Nephron (organoid): ENCODE data around the gene RNF19B.

Experiments used
- H3K27ac Mint-ChIP-seq, 3 experiments: 2 replicates each; pipeline ENCODE4 v1.8.0; 2020; ENCODE audit warnings: mixed read lengths in 3 of 3, mild to moderate bottlenecking in 2 of 3, moderate library complexity in 1 of 3
- H3K27me3 Mint-ChIP-seq: 2 replicates; pipeline ENCODE4 v1.8.0; 2021; ENCODE audit warnings: low read depth, mild to moderate bottlenecking, moderate library complexity, mixed read lengths
- H3K36me3 Mint-ChIP-seq: 2 replicates; pipeline ENCODE4 v1.8.0; 2020; ENCODE audit warnings: low read depth, mixed read lengths
- H3K4me1 Mint-ChIP-seq: 2 replicates; pipeline ENCODE4 v1.8.0; 2020; ENCODE audit warnings: mixed read lengths
- H3K4me3 Mint-ChIP-seq, 3 experiments: 2 replicates each; pipeline ENCODE4 v1.8.0; 2020; ENCODE audit warnings: mild to moderate bottlenecking in 3 of 3, mixed read lengths in 3 of 3, moderate library complexity in 2 of 3
- H3K9me3 Mint-ChIP-seq: 2 replicates; pipeline ENCODE4 v1.8.0; 2020; ENCODE audit warnings: mixed read lengths
- TF ChIP-seq, protein P1 (sequence below), 3 experiments: fragments of 200-600 bp; sonication (generic); IDR thresholded peaks; one replicate each; pipeline ENCODE4 v1.5.0; 2021; ENCODE audit warnings: antibody characterized with exemption in 3 of 3; ENCODE audit not compliant: unreplicated experiment in 3 of 3

RNF19B gene

DNA sequence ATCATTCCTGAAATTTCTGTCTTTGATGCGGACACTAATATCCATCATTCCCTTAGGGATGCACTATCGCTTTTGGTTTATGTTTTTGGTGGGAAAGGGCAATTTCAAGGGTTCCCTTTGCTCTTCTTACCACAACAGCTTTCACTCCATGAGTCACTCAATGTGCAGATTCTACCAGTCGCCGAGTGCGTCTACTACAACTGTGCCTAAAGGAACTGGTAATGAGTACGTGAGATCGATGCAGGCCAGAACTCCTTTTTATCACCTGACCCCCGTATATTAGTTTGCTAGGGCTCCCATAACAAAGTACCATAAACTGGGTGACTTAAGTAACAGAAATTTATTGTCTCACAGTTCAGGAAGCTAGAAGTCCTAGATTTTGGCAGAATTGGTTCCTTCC lies 35.9 kb downstream of the RNF19B start:
- Mint-ChIP-seq H3K4me3 (no peak overlapping the region), H3K27ac (no peak overlapping the region)

DNA sequence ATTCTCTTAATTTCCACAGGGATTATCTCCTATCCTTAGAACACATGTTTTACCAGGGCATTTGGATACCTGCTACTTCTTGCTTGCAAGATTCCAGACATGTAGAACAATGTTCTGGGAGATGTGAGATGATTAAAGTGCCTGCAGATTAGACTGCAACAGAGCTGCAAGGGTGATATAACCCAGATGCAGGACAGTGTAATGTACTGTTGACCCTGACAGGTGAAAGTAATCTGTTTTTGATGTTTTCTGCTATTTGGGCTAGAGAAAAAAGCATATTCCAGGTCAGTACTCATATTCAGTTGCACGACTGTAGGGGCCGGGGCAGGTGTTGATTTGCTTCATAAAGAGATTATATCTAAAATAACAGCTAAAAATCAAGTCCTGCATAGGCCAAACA lies 36.3 kb downstream of the RNF19B start:
- TF ChIP-seq, protein P1, sequence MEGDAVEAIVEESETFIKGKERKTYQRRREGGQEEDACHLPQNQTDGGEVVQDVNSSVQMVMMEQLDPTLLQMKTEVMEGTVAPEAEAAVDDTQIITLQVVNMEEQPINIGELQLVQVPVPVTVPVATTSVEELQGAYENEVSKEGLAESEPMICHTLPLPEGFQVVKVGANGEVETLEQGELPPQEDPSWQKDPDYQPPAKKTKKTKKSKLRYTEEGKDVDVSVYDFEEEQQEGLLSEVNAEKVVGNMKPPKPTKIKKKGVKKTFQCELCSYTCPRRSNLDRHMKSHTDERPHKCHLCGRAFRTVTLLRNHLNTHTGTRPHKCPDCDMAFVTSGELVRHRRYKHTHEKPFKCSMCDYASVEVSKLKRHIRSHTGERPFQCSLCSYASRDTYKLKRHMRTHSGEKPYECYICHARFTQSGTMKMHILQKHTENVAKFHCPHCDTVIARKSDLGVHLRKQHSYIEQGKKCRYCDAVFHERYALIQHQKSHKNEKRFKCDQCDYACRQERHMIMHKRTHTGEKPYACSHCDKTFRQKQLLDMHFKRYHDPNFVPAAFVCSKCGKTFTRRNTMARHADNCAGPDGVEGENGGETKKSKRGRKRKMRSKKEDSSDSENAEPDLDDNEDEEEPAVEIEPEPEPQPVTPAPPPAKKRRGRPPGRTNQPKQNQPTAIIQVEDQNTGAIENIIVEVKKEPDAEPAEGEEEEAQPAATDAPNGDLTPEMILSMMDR (IDR thresholded peaks at IDR 0.05; ENCODE audit: unreplicated experiment in 3 of 3), result no peak
- no peak overlapping the region for H3K27ac Mint-ChIP-seq

More for the DNA sequence above, 35.9 kb downstream of the RNF19B start:
- no peaks in the 10 kb centered on the region for H3K9me3 Mint-ChIP-seq
- H3K27me3 Mint-ChIP-seq, result peaks cover 25% of the 10 kb centered on the region
- no peaks in the 10 kb centered on the region for H3K36me3 Mint-ChIP-seq
- TF ChIP-seq, protein P1 (IDR thresholded peaks at IDR 0.05; ENCODE audit: unreplicated experiment in 3 of 3), result no peak
- H3K4me1 Mint-ChIP-seq, result peaks cover 29% of the 10 kb centered on the region

DNA sequence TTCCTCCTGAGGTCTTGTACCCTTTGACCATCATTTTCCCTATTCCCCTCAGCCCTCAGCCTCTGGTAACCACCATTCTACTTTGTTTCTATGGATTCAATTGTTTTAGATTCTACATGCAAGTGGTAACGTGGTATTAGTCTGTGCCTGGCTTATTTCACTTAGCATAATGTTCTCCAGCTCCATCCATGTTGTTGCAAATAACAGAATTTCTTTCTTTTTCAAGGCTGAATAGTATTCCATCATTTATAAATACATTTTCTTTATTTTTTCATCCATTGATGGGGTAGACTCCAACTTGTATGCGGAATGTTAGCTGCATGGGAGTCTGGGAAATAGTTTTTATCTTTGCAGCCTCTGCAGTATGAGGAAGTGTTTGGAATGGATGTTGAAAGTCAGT lies 37.2 kb downstream of the RNF19B start:
- Mint-ChIP-seq H3K4me3 (no peak overlapping the region), H3K4me1 (peaks cover 28% of the 10 kb centered on the region), H3K27ac (no peak overlapping the region), H3K36me3 (no peaks in the 10 kb centered on the region), H3K9me3 (no peaks in the 10 kb centered on the region), H3K27me3 (peaks cover 37% of the 10 kb centered on the region)
- TF ChIP-seq, protein P1 (IDR thresholded peaks at IDR 0.05; ENCODE audit: unreplicated experiment in 3 of 3), result no peak

More for the DNA sequence above, 36.3 kb downstream of the RNF19B start:
- Mint-ChIP-seq H3K9me3 (no peaks in the 10 kb centered on the region), H3K4me1 (peaks cover 28% of the 10 kb centered on the region), H3K27me3 (peaks cover 29% of the 10 kb centered on the region), H3K4me3 (no peak overlapping the region), H3K36me3 (no peaks in the 10 kb centered on the region)

DNA sequence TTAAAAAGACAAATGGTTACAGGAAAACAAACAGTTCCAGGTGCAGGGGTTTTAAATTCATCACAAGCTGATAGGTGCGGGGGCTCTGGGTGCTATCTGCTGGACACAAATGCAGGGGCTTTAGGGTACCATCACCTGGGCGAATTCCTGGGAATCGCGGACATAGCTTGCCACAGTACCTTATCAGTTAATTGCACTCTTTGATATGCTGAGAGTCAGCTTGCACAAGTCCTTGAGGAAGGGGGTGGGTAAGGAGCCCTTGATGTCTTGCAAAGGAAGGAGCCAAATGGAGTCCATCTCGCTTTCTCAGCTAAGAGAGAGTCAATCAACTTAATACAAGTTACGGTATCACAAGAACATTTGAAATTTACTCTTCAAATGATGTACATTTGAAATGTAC lies 38.0 kb downstream of the RNF19B start:
- TF ChIP-seq, protein P1 (IDR thresholded peaks at IDR 0.05; ENCODE audit: unreplicated experiment in 3 of 3), result no peak
- peak overlapping the region in 1 of 3 experiments; percentile 51 for H3K4me3 Mint-ChIP-seq
- no peaks in the 10 kb centered on the region for H3K36me3 Mint-ChIP-seq
- H3K4me1 Mint-ChIP-seq, result peaks cover 28% of the 10 kb centered on the region
- H3K27me3 Mint-ChIP-seq, result peaks cover 39% of the 10 kb centered on the region
- H3K9me3 Mint-ChIP-seq, result no peaks in the 10 kb centered on the region
- no peak overlapping the region for H3K27ac Mint-ChIP-seq

DNA sequence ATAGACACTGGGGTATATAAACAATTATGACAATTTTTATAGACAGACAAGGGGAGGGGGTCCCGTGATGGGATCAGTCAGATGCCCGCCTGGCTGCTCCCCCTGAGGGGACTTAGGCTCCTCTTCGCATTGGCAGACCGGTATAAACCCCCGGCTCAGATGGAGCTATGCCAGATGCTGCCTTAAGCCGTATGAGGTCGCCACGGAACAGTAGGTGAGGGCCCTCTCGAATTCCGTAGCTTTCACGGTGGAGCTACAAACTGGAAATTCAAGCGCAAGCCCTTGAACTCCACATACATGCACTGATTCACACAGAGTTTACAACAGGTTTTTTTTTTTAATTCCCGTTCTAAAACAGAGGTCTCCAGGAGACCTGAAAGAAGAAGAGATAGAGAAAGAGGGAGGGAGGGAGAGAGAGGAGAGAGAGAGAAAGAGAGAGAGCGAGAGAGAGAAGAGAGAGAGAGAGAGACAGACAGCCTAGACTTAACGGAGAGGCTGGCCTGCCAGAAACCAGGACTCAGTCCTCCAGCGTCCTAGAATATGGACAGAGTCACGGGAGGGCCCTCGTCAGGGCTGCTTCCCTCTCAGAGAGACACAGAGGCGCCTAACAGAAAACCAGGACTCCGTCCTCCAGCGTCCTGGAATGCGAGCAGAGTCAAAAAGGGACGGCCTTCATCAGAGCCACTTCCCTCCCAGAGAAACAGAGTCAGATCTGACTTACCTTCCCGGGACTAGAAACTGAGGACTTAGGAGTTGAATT lies 39.0 kb downstream of the RNF19B start:
- peak overlapping the region; percentile 7 to 91 (median 8) for H3K27ac Mint-ChIP-seq
- H3K9me3 Mint-ChIP-seq, result no peaks in the 10 kb centered on the region
- H3K4me3 Mint-ChIP-seq, result peak overlapping the region; percentile 33 to 75 (median 63)
- H3K27me3 Mint-ChIP-seq, result peaks cover 39% of the 10 kb centered on the region
- H3K4me1 Mint-ChIP-seq, result peaks cover 28% of the 10 kb centered on the region
- no peaks in the 10 kb centered on the region for H3K36me3 Mint-ChIP-seq
- TF ChIP-seq, protein P1 (IDR thresholded peaks at IDR 0.05; ENCODE audit: unreplicated experiment in 3 of 3), result no peak

DNA sequence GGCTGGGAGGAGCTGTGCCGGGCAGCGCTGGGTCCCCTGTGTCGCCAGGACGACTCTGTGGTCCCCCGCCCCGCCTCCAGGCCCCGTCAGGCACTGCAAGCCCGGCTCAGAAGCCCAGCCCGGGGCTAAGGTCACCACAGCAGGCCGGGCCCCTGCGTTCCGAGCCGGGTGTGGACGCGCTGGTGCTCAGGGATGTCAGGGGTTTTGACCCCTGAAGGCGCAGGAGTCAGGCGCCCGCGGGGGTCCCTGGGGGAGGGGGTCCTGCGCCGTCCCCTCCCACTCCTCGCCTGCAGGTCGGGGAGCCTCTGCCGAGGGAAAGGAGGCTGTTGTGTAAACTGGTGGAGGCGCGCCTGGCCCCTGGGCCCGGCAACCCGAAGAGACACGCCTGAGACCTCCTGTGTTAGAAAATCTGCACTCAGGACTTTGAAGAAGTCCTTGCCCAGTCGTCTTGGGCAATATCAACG lies 39.7 kb downstream of the RNF19B start:
- Mint-ChIP-seq H3K4me3 (peak overlapping the region; percentile 33 to 75 (median 66)), H3K4me1 (peaks cover 32% of the 10 kb centered on the region), H3K27ac (peak overlapping the region; percentile 7 to 91 (median 8)), H3K9me3 (no peaks in the 10 kb centered on the region), H3K27me3 (peaks cover 39% of the 10 kb centered on the region), H3K36me3 (no peaks in the 10 kb centered on the region)
- TF ChIP-seq, protein P1 (IDR thresholded peaks at IDR 0.05; ENCODE audit: unreplicated experiment in 3 of 3), result no peak
